HepG2 (cell line): ENCODE data around the gene NKIRAS1. TPM values are rescaled to one million over a fixed set of nuclear protein-coding genes. Genes with fewer than 3 reads are reported as not detected.
A peak's percentile ranks its signal among the peaks of the same experiment; 100 is the strongest.

ENCODE experiments used
- BCL6 ChIP-seq: IDR thresholded peaks from 2 replicates; pipeline ENCODE4 v1.6.1; 2016; ENCODE audit warnings: missing genetic modification reagents, missing compliant biosample characterization
- FOXC1 ChIP-seq: sonication (generic); formaldehyde crosslinking; IDR thresholded peaks from 2 replicates; pipeline ENCODE4 v1.8.0; 2022; ENCODE audit warnings: mild to moderate bottlenecking, missing genetic modification reagents, borderline replicate concordance
- FOXK1 ChIP-seq: sonication (generic); formaldehyde crosslinking; IDR thresholded peaks from 2 replicates; pipeline ENCODE4 v1.4.0; 2020; ENCODE audit warnings: low read depth, missing genetic modification reagents, borderline replicate concordance
- FOXK2 ChIP-seq: fragments of 450-650 bp; IDR thresholded peaks from 2 replicates; pipeline ENCODE4 v1.6.1; 2016
- GATAD1 ChIP-seq: IDR thresholded peaks from 2 replicates; pipeline ENCODE4 v1.6.1; 2016; ENCODE audit warnings: missing genetic modification reagents, missing compliant biosample characterization
- GFI1 ChIP-seq: sonication (generic); formaldehyde crosslinking; IDR thresholded peaks from 2 replicates; pipeline ENCODE4 v1.5.0; 2020; ENCODE audit warnings: missing genetic modification reagents, mild to moderate bottlenecking, borderline replicate concordance
- HDAC1 ChIP-seq: sonication (generic); formaldehyde crosslinking; IDR thresholded peaks from 2 replicates; pipeline ENCODE4 v1.5.1; 2020; ENCODE audit warnings: mild to moderate bottlenecking, missing genetic modification reagents
- HOXA7 ChIP-seq: sonication (generic); formaldehyde crosslinking; IDR thresholded peaks from 2 replicates; pipeline ENCODE4 v1.8.1; 2022; ENCODE audit warnings: mild to moderate bottlenecking, missing genetic modification reagents, moderate library complexity
- ISL2 ChIP-seq: sonication (generic); formaldehyde crosslinking; IDR thresholded peaks from 2 replicates; pipeline ENCODE4 v1.5.0; 2020; ENCODE audit warnings: missing genetic modification reagents
- KAT8 ChIP-seq: IDR thresholded peaks from 2 replicates; pipeline ENCODE4 v1.6.1; 2016; ENCODE audit warnings: missing genetic modification reagents, missing compliant biosample characterization
- KLF15 ChIP-seq: sonication (generic); formaldehyde crosslinking; IDR thresholded peaks from 2 replicates; pipeline ENCODE4 v1.8.1; 2023; ENCODE audit warnings: borderline replicate concordance, mild to moderate bottlenecking, inconsistent platforms, missing genetic modification reagents, mixed read lengths
- MED13 ChIP-seq: sonication (generic); formaldehyde crosslinking; IDR thresholded peaks from 2 replicates; pipeline ENCODE4 v1.5.0; 2020; ENCODE audit warnings: missing genetic modification reagents
- SAP130 ChIP-seq: IDR thresholded peaks from 2 replicates; pipeline ENCODE4 v1.6.1; 2016; ENCODE audit warnings: low read depth
- SMAD3 ChIP-seq: sonication (generic); formaldehyde crosslinking; IDR thresholded peaks from 2 replicates; pipeline ENCODE4 v1.4.0; 2020; ENCODE audit warnings: missing genetic modification reagents
- SMC3 ChIP-seq: IDR thresholded peaks from 2 replicates; pipeline ENCODE4 v1.6.1; 2011; ENCODE audit warnings: low read length, improper control_type of control experiment
- SOX5 ChIP-seq: IDR thresholded peaks from 2 replicates; pipeline ENCODE4 v1.6.1; 2016; ENCODE audit warnings: borderline replicate concordance
- YEATS4 ChIP-seq: sonication (generic); formaldehyde crosslinking; IDR thresholded peaks from 2 replicates; pipeline ENCODE4 v1.4.0; 2020; ENCODE audit warnings: missing genetic modification reagents, borderline replicate concordance
- ZFP36 ChIP-seq: fragments of 150-350 bp; IDR thresholded peaks from 2 replicates; pipeline ENCODE4 v1.6.1; 2018; ENCODE audit warnings: borderline replicate concordance, low read length, low read depth; ENCODE audit not compliant: partially characterized antibody
- ZNF354B ChIP-seq: sonication (generic); formaldehyde crosslinking; IDR thresholded peaks from 2 replicates; pipeline ENCODE4 v1.8.0; 2022; ENCODE audit warnings: mild to moderate bottlenecking, missing genetic modification reagents
- ZNF552 ChIP-seq: sonication (generic); formaldehyde crosslinking; IDR thresholded peaks from 2 replicates; pipeline ENCODE4 v1.9.0; 2022; ENCODE audit warnings: missing genetic modification reagents, mild to moderate bottlenecking, borderline replicate concordance
- ZNF775 ChIP-seq: sonication (generic); formaldehyde crosslinking; IDR thresholded peaks from 2 replicates; pipeline ENCODE4 v1.4.0; 2020; ENCODE audit warnings: missing genetic modification reagents, mild to moderate bottlenecking, moderate library complexity, borderline replicate concordance
- polyA plus RNA-seq, 8 experiments: library from polyadenylated mRNA; depleted of rRNA in 3 of 8; stranded (reverse) in 7 of 8; unstranded in 1 of 8; fragments of >200 nt; fragmentation: Illumina TruSeq in 4 of 8; extraction: Trizol in 4 of 8; gene quantifications; 2 replicates each; pipeline versions ENCODE4 v1.2.1 to v1.2.3, GENCODE V29; 2011 to 2016; ENCODE audit warnings: low read depth in 4 of 8, missing spikeins in 1 of 8, mixed read lengths in 1 of 8; ENCODE audit not compliant: insufficient read depth in 1 of 8
- total RNA-seq, 5 experiments: library from RNA; depleted of rRNA; stranded (reverse); fragments of >200 nt; fragmentation: Illumina TruSeq; extraction: Trizol; gene quantifications; 2 replicates each; pipeline ENCODE4 v1.2.3, GENCODE V29; 2016; ENCODE audit warnings: low read depth in 1 of 5
- TF ChIP-seq, protein P1 (sequence below): IDR thresholded peaks from 2 replicates; pipeline ENCODE4 v1.6.1; 2016; ENCODE audit warnings: mild to moderate bottlenecking
- TF ChIP-seq, protein P2 (sequence below): sonication (generic); formaldehyde crosslinking; IDR thresholded peaks from 2 replicates; pipeline ENCODE4 v1.4.0; 2020; ENCODE audit warnings: missing genetic modification reagents
- TF ChIP-seq, protein P3 (sequence below): sonication (generic); formaldehyde crosslinking; conservative IDR thresholded peaks from 2 replicates; pipeline ENCODE4 v1.4.0; 2020; ENCODE audit warnings: mild to moderate bottlenecking, missing genetic modification reagents, moderate library complexity
- TF ChIP-seq, protein P4 (sequence below): sonication (generic); formaldehyde crosslinking; IDR thresholded peaks from 2 replicates; pipeline ENCODE4 v1.4.0; 2020; ENCODE audit warnings: mild to moderate bottlenecking, low read depth, missing genetic modification reagents

The NKIRAS1 gene
- total and polyA plus RNA-seq, 2 of the 13 experiments (the other 11 are each of a cell fraction or from before 2014, with no cell fraction given), result 4.3 to 8.0 TPM

DNA sequence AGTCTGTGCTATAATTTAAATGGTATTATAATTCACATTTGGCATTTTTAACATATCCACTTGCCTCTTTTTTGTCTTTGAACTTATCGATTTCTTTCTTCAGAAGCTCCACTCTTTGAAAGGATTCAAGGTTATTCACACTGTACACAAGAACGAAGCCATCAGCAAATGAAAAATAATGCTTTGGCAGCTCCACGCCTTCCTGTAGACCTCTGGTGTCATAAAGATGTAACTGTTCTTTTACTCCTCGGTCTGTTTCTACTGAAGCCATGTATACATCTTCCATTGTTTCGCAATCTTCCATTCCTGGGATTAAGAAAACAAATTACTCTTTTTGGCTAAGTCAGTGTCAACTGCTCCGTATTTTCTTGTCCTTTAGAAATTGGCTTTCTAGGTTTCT, 16.0 kb downstream of the NKIRAS1 start (continued):
- TF ChIP-seq GFI1 (CRISPR knock-in tag) (0 out of 2 replicates have a peak, but pooled peaks have one; percentile 18), SMC3 (peak; percentile 67), FOXC1 (no peak), MED13 (CRISPR knock-in tag) (no peak), SAP130 (CRISPR knock-in tag) (peak; percentile 28; the same call in 1 of the 2 replicates), HOXA7 (CRISPR knock-in tag) (no peak), FOXK1 (CRISPR knock-in tag) (0 out of 2 replicates have a peak, but pooled peaks have one; percentile 15), ISL2 (CRISPR knock-in tag) (0 out of 2 replicates have a peak, but pooled peaks have one; percentile 41), FOXK2 (peak; percentile 56; the same call in 1 of the 2 replicates), SOX5 (CRISPR knock-in tag) (peak; percentile 79; the same call in 1 of the 2 replicates), BCL6 (peak; percentile 92), YEATS4 (CRISPR knock-in tag) (no peak), ZFP36 (no peak), ZNF354B (CRISPR knock-in tag) (no peak), ZNF552 (no peak), HDAC1 (peak; percentile 18; the same call in 1 of the 2 replicates), KAT8 (CRISPR knock-in tag) (peak; percentile 36; the same call in 1 of the 2 replicates), ZNF775 (no peak), SMAD3 (CRISPR knock-in tag) (0 out of 2 replicates have a peak, but pooled peaks have one; percentile 21), KLF15 (no peak), GATAD1 (CRISPR knock-in tag) (no peak)
- TF ChIP-seq, protein P1, sequence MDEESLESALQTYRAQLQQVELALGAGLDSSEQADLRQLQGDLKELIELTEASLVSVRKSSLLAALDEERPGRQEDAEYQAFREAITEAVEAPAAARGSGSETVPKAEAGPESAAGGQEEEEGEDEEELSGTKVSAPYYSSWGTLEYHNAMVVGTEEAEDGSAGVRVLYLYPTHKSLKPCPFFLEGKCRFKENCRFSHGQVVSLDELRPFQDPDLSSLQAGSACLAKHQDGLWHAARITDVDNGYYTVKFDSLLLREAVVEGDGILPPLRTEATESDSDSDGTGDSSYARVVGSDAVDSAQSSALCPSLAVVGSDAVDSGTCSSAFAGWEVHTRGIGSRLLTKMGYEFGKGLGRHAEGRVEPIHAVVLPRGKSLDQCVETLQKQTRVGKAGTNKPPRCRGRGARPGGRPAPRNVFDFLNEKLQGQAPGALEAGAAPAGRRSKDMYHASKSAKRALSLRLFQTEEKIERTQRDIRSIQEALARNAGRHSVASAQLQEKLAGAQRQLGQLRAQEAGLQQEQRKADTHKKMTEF (CRISPR knock-in tag), result no peak
- TF ChIP-seq, protein P2, sequence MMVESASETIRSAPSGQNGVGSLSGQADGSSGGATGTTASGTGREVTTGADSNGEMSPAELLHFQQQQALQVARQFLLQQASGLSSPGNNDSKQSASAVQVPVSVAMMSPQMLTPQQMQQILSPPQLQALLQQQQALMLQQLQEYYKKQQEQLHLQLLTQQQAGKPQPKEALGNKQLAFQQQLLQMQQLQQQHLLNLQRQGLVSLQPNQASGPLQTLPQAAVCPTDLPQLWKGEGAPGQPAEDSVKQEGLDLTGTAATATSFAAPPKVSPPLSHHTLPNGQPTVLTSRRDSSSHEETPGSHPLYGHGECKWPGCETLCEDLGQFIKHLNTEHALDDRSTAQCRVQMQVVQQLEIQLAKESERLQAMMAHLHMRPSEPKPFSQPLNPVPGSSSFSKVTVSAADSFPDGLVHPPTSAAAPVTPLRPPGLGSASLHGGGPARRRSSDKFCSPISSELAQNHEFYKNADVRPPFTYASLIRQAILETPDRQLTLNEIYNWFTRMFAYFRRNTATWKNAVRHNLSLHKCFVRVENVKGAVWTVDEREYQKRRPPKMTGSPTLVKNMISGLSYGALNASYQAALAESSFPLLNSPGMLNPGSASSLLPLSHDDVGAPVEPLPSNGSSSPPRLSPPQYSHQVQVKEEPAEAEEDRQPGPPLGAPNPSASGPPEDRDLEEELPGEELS (CRISPR knock-in tag), result peak; percentile 46
- TF ChIP-seq, protein P3, sequence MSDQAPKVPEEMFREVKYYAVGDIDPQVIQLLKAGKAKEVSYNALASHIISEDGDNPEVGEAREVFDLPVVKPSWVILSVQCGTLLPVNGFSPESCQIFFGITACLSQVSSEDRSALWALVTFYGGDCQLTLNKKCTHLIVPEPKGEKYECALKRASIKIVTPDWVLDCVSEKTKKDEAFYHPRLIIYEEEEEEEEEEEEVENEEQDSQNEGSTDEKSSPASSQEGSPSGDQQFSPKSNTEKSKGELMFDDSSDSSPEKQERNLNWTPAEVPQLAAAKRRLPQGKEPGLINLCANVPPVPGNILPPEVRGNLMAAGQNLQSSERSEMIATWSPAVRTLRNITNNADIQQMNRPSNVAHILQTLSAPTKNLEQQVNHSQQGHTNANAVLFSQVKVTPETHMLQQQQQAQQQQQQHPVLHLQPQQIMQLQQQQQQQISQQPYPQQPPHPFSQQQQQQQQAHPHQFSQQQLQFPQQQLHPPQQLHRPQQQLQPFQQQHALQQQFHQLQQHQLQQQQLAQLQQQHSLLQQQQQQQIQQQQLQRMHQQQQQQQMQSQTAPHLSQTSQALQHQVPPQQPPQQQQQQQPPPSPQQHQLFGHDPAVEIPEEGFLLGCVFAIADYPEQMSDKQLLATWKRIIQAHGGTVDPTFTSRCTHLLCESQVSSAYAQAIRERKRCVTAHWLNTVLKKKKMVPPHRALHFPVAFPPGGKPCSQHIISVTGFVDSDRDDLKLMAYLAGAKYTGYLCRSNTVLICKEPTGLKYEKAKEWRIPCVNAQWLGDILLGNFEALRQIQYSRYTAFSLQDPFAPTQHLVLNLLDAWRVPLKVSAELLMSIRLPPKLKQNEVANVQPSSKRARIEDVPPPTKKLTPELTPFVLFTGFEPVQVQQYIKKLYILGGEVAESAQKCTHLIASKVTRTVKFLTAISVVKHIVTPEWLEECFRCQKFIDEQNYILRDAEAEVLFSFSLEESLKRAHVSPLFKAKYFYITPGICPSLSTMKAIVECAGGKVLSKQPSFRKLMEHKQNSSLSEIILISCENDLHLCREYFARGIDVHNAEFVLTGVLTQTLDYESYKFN, result peak; percentile 68
- TF ChIP-seq, protein P4, sequence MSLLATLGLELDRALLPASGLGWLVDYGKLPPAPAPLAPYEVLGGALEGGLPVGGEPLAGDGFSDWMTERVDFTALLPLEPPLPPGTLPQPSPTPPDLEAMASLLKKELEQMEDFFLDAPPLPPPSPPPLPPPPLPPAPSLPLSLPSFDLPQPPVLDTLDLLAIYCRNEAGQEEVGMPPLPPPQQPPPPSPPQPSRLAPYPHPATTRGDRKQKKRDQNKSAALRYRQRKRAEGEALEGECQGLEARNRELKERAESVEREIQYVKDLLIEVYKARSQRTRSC, result no peak
